OCI-LY7 (cell line): Measurements from ENCODE around the gene EFCAB11.

Source experiments
- CTCF ChIP-seq: fragments of 200-600 bp; sonication (generic); conservative IDR thresholded peaks from 2 replicates; pipeline ENCODE4 v1.5.1; 2014; ENCODE audit warnings: mild to moderate bottlenecking, antibody characterized with exemption, low read length, moderate library complexity, mixed read lengths
- EZH2phosphoT487 ChIP-seq: fragments of 200-600 bp; sonication (generic); IDR thresholded peaks from 2 replicates; pipeline ENCODE4 v1.6.1; 2018; ENCODE audit warnings: low read depth, borderline replicate concordance, mild to moderate bottlenecking, mixed run types, antibody characterized with exemption, low read length, moderate library complexity, mixed read lengths

- TF ChIP-seq CTCF = no peak
- TF ChIP-seq EZH2phosphoT487 = no peak
Measured at GRCh38 chr14:89781046-89781445, 173.5 kb downstream of the EFCAB11 start.
